CD4-positive, alpha-beta T cell treated with Interleukin-10 for 1 hour (primary cell): ENCODE data around the gene PCDHB7.
"Not testable (repeated sequence)": the region's sequence is repeated elsewhere in the genome, so short reads cannot be mapped to it uniquely, and the experiment has no call there.

Experiments
- DNase-seq: peaks from one replicate; pipeline ENCODE4 v3.0.0-alpha.2; 2020

Gene PCDHB7

GRCh38 chr5:141182248-141182647 lies 9.8 kb downstream of the PCDHB7 start, which contains the start of gene PCDHB16:
PCDHB16 (plus strand) TSS chr5:141182387; CDS start chr5:141182560, 173 bp downstream.
- DNase-seq, result no peak

- DNase-seq, result not testable (repeated sequence)
Observed at GRCh38 chr5:141184117-141184855, 11.8 kb downstream of the PCDHB7 start.

DNA sequence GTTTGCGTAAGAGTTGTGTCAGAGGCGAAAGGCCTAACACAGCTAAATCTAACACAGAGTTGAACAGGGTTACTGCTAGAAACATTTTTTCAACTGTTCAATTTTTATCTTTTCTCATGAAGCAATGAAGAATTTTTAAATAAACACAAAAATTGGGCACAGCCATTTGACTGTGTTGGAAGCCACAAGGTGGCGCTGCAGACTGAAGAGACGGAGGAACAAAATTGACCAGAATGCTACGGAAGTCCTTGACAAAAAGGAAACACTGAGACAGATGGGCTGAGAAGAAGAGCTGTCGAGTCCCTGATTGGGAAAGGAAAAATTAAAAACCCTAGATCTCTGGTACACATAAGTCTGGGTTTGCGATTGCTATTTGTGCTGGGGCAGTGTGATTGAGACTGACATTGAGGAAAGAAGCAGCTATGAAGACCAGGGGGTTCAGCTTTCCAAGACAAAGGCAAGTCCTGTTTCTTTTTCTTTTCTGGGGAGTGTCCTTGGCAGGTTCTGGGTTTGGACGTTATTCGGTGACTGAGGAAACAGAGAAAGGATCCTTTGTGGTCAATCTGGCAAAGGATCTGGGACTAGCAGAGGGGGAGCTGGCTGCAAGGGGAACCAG lies 14.6 kb downstream of the PCDHB7 start, which contains the start of gene PCDHB9:
PCDHB9 (plus strand) TSS at position 265 of the 616 bp plus-strand sequence; CDS start at position 423, 158 bp downstream.
- DNase-seq, result peak; percentile 44

DNA sequence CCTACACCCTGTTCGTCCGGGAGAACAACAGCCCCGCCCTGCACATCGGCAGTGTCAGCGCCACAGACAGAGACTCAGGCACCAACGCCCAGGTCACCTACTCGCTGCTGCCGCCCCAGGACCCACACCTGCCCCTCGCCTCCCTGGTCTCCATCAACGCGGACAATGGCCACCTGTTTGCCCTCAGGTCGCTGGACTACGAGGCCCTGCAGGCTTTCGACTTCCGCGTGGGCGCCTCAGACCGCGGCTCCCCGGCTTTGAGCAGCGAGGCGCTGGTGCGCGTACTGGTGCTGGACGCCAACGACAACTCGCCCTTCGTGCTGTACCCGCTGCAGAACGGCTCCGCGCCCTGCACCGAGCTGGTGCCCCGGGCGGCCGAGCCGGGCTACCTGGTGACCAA lies 16.2 kb downstream of the PCDHB7 start:
- not testable (repeated sequence) for DNase-seq

GRCh38 chr5:141189131-141189530 lies 16.7 kb downstream of the PCDHB7 start:
- not testable (repeated sequence) for DNase-seq

- DNase-seq, result peak; percentile 14
Observed at GRCh38 chr5:141192110-141192725, 19.8 kb downstream of the PCDHB7 start, which contains the start of gene PCDHB10. PCDHB10 (plus strand) TSS chr5:141192353; CDS start chr5:141192553, 200 bp downstream.

- DNase-seq, result not testable (repeated sequence)
Observed at GRCh38 chr5:141194332-141194731, 21.9 kb downstream of the PCDHB7 start.

- DNase-seq, result no peak
Observed at GRCh38 chr5:141196363-141196762, 23.9 kb downstream of the PCDHB7 start.

- no peak for DNase-seq
Observed at GRCh38 chr5:141199359-141200235, 27.2 kb downstream of the PCDHB7 start, which contains the start of gene PCDHB11. PCDHB11 (plus strand) TSS chr5:141199627; CDS start chr5:141199775, 148 bp downstream.

- DNase-seq, result not testable (repeated sequence)
Observed at GRCh38 chr5:141201126-141201525, 28.7 kb downstream of the PCDHB7 start.

DNA sequence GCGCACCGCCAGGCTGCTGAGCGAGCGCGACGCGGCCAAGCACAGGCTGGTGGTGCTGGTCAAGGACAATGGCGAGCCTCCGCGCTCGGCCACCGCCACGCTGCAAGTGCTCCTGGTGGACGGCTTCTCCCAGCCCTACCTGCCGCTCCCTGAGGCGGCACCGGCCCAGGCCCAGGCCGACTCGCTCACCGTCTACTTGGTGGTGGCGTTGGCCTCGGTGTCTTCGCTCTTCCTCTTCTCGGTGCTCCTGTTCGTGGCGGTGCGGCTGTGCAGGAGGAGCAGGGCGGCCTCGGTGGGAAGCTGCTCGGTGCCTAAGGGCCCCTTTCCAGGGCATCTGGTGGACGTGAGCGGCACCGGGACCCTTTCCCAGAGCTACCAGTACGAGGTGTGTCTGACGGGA lies 29.2 kb downstream of the PCDHB7 start:
- not testable (repeated sequence) for DNase-seq

- DNase-seq, result no peak
Observed at GRCh38 chr5:141208478-141208877, 36.0 kb downstream of the PCDHB7 start, which contains the start of gene PCDHB12. PCDHB12 (plus strand) TSS chr5:141208719; CDS start chr5:141208908, 189 bp downstream.

- DNase-seq, result not testable (repeated sequence)
Observed at GRCh38 chr5:141210281-141210680, 37.8 kb downstream of the PCDHB7 start.

GRCh38 chr5:141210849-141211248 lies 38.4 kb downstream of the PCDHB7 start:
- not testable (repeated sequence) for DNase-seq

DNA sequence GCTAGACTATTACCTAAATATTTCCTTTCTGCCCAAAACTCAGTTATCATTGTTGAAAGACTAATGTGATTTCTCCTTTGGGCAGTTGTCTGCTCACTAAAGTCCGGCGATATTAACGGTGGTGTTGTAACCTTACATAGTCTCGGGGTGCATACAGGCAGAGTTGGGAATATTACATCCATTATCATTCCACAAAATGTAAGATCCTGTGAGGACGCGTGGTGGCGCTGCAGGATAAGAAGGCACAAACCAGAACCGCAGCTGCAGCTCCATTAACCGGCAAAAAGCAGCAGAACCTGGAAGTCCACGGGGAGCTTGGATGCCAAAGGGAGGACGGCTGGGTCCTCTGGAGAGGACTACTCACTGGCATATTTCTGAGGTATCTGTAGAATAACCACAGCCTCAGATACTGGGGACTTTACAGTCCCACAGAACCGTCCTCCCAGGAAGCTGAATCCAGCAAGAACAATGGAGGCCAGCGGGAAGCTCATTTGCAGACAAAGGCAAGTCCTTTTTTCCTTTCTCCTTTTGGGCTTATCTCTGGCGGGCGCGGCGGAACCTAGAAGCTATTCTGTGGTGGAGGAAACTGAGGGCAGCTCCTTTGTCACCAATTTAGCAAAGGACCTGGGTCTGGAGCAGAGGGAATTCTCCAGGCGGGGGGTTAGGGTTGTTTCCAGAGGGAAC lies 41.4 kb downstream of the PCDHB7 start, which contains the start of gene PCDHB13:
PCDHB13 (plus strand) TSS at position 264 of the 684 bp plus-strand sequence; CDS start at position 469, 205 bp downstream.
- peak; percentile 12 for DNase-seq

DNA sequence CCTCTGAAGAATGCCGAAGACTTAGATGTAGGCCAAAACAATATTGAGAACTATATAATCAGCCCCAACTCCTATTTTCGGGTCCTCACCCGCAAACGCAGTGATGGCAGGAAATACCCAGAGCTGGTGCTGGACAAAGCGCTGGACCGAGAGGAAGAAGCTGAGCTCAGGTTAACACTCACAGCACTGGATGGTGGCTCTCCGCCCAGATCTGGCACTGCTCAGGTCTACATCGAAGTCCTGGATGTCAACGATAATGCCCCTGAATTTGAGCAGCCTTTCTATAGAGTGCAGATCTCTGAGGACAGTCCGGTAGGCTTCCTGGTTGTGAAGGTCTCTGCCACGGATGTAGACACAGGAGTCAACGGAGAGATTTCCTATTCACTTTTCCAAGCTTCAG lies 42.1 kb downstream of the PCDHB7 start:
- DNase-seq, result not testable (repeated sequence)

GRCh38 chr5:141215504-141215903 lies 43.1 kb downstream of the PCDHB7 start:
- DNase-seq, result not testable (repeated sequence)

DNA sequence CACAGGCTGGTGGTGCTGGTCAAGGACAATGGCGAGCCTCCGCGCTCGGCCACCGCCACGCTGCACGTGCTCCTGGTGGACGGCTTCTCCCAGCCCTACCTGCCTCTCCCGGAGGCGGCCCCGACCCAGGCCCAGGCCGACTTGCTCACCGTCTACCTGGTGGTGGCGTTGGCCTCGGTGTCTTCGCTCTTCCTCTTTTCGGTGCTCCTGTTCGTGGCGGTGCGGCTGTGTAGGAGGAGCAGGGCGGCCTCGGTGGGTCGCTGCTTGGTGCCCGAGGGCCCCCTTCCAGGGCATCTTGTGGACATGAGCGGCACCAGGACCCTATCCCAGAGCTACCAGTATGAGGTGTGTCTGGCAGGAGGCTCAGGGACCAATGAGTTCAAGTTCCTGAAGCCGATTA lies 43.6 kb downstream of the PCDHB7 start:
- not testable (repeated sequence) for DNase-seq

GRCh38 chr5:141223112-141223783 lies 50.8 kb downstream of the PCDHB7 start, which contains the start of gene PCDHB14:
PCDHB14 (plus strand) TSS chr5:141223343; CDS start chr5:141223506, 163 bp downstream.
- DNase-seq, result peak; percentile 14

- not testable (repeated sequence) for DNase-seq
Observed at GRCh38 chr5:141224844-141225243, 52.4 kb downstream of the PCDHB7 start.

GRCh38 chr5:141225421-141225820 lies 53.0 kb downstream of the PCDHB7 start:
- not testable (repeated sequence) for DNase-seq
